Muscle layer of colon (tissue), 2 donors: ENCODE results near the gene CNTNAP3.
"Not testable (repeated sequence)": the region's sequence is repeated elsewhere in the genome, so short reads cannot be mapped to it uniquely, and the experiment has no call there.

Experiments
- H3K27ac ChIP-seq: one replicate; pipeline ENCODE4 v1.7.0; 2013; ENCODE audit warnings: low read depth, mild to moderate bottlenecking, low read length, moderate library complexity
- H3K27me3 ChIP-seq, 2 donors: one replicate each; pipeline ENCODE4 v1.7.0; 2013; ENCODE audit warnings: low read length in 2 of 2, mild to moderate bottlenecking in 2 of 2; ENCODE audit not compliant: insufficient read depth in 2 of 2, control insufficient read depth in 1 of 2
- H3K36me3 ChIP-seq: one replicate; pipeline ENCODE4 v1.7.0; 2013; ENCODE audit warnings: mild to moderate bottlenecking, low read length; ENCODE audit not compliant: insufficient read depth
- H3K4me1 ChIP-seq: one replicate; pipeline ENCODE4 v1.7.0; 2013; ENCODE audit warnings: mild to moderate bottlenecking, low read length; ENCODE audit not compliant: insufficient read depth
- H3K4me3 ChIP-seq, 2 donors: one replicate each; pipeline ENCODE4 v1.7.0; 2013; ENCODE audit warnings: low read length in 2 of 2, low read depth in 1 of 2, mild to moderate bottlenecking in 1 of 2, moderate library complexity in 1 of 2
- H3K9ac ChIP-seq: one replicate; pipeline ENCODE4 v1.7.0; 2013; ENCODE audit warnings: low read length
- H3K9me3 ChIP-seq: one replicate; pipeline ENCODE4 v1.7.0; 2013; ENCODE audit warnings: mild to moderate bottlenecking, low read length
- donor health status: abdominal sarcoma.
- donor health status: Adenocarcinoma of cecum.

Gene CNTNAP3

GRCh38 chr9:39132826-39133552, 155.0 kb downstream of the CNTNAP3 start:
- H3K4me3 ChIP-seq, H3K27ac ChIP-seq, H3K27me3 ChIP-seq, H3K9ac ChIP-seq, H3K36me3 ChIP-seq, H3K9me3 ChIP-seq, H3K4me1 ChIP-seq: not testable (repeated sequence)

GRCh38 chr9:39121401-39121800, 166.6 kb downstream of the CNTNAP3 start:
- H3K9me3 ChIP-seq, H3K27ac ChIP-seq, H3K9ac ChIP-seq, H3K4me3 ChIP-seq, H3K27me3 ChIP-seq, H3K36me3 ChIP-seq, H3K4me1 ChIP-seq: not testable (repeated sequence)

GRCh38 chr9:39111746-39112145, 176.2 kb downstream of the CNTNAP3 start:
- H3K36me3 ChIP-seq, H3K27ac ChIP-seq, H3K4me3 ChIP-seq, H3K27me3 ChIP-seq, H3K9me3 ChIP-seq, H3K9ac ChIP-seq, H3K4me1 ChIP-seq: not testable (repeated sequence)

GRCh38 chr9:39108145-39108544, 179.8 kb downstream of the CNTNAP3 start:
- Histone ChIP-seq H3K9ac (no peak overlapping the region), H3K4me3 (no peak overlapping the region), H3K27me3 (no peaks in the 10 kb centered on the region), H3K4me1 (no peaks in the 10 kb centered on the region), H3K27ac (no peak overlapping the region), H3K36me3 (no peaks in the 10 kb centered on the region), H3K9me3 (no peaks in the 10 kb centered on the region)

GRCh38 chr9:39097208-39097607, 190.8 kb downstream of the CNTNAP3 start:
- H3K27me3 ChIP-seq, H3K36me3 ChIP-seq, H3K27ac ChIP-seq, H3K4me3 ChIP-seq, H3K9me3 ChIP-seq, H3K4me1 ChIP-seq, H3K9ac ChIP-seq: not testable (repeated sequence)

- H3K9me3 ChIP-seq, H3K27me3 ChIP-seq, H3K4me1 ChIP-seq, H3K9ac ChIP-seq, H3K36me3 ChIP-seq, H3K4me3 ChIP-seq, H3K27ac ChIP-seq: not testable (repeated sequence)
Measured at GRCh38 chr9:39085311-39085710, 202.7 kb downstream of the CNTNAP3 start.

- H3K27ac ChIP-seq, H3K4me3 ChIP-seq, H3K27me3 ChIP-seq, H3K9ac ChIP-seq, H3K4me1 ChIP-seq, H3K9me3 ChIP-seq, H3K36me3 ChIP-seq: not testable (repeated sequence)
Measured at GRCh38 chr9:39082574-39082973, 205.4 kb downstream of the CNTNAP3 start.

GRCh38 chr9:39080081-39080480, 207.9 kb downstream of the CNTNAP3 start:
- not testable (repeated sequence) for H3K27me3 ChIP-seq, H3K27ac ChIP-seq, H3K9ac ChIP-seq, H3K4me1 ChIP-seq, H3K4me3 ChIP-seq, H3K36me3 ChIP-seq, H3K9me3 ChIP-seq

GRCh38 chr9:39078621-39079256, 209.2 kb downstream of the CNTNAP3 start:
- not testable (repeated sequence) for H3K4me3 ChIP-seq

GRCh38 chr9:39073537-39073936, 214.4 kb downstream of the CNTNAP3 start:
- not testable (repeated sequence) for H3K27me3 ChIP-seq, H3K4me3 ChIP-seq, H3K4me1 ChIP-seq

More at GRCh38 chr9:39078621-39079256, 209.2 kb downstream of the CNTNAP3 start:
- not testable (repeated sequence) for H3K9ac ChIP-seq, H3K9me3 ChIP-seq, H3K4me1 ChIP-seq, H3K27me3 ChIP-seq, H3K27ac ChIP-seq, H3K36me3 ChIP-seq

GRCh38 chr9:39067683-39068082, 220.3 kb downstream of the CNTNAP3 start:
- not testable (repeated sequence) for H3K9ac ChIP-seq, H3K27me3 ChIP-seq

More at GRCh38 chr9:39073537-39073936, 214.4 kb downstream of the CNTNAP3 start:
- H3K9ac ChIP-seq, H3K27ac ChIP-seq, H3K36me3 ChIP-seq, H3K9me3 ChIP-seq: not testable (repeated sequence)

GRCh38 chr9:39062966-39063365, 225.0 kb downstream of the CNTNAP3 start:
- not testable (repeated sequence) for H3K9ac ChIP-seq

More at GRCh38 chr9:39067683-39068082, 220.3 kb downstream of the CNTNAP3 start:
- not testable (repeated sequence) for H3K4me3 ChIP-seq, H3K4me1 ChIP-seq, H3K9me3 ChIP-seq, H3K36me3 ChIP-seq, H3K27ac ChIP-seq

More at GRCh38 chr9:39062966-39063365, 225.0 kb downstream of the CNTNAP3 start:
- H3K9me3 ChIP-seq, H3K4me1 ChIP-seq, H3K27ac ChIP-seq, H3K4me3 ChIP-seq, H3K27me3 ChIP-seq, H3K36me3 ChIP-seq: not testable (repeated sequence)
